Cardiac fibroblast (primary cell): ENCODE results near the gene MACROD2.

Experiments
- DNase-seq, 2 donors: peaks; one replicate each; pipeline versions ENCODE4 v3.0.0 to v3.0.0-alpha.2; 2010; ENCODE audit warnings: low read depth in 2 of 2
- H3K4me3 ChIP-seq, 2 donors: replicated peaks in 1 of 2; 1 replicate in 1 of 2; 2 replicates in 1 of 2; pipeline ENCODE4 v1.5.1; 2011; ENCODE audit warnings: low read depth in 2 of 2, low read length in 2 of 2, mild to moderate bottlenecking in 2 of 2, moderate library complexity in 1 of 2
- TF ChIP-seq, protein P1 (sequence below): IDR thresholded peaks from one replicate; pipeline ENCODE4 v1.5.1; 2011; ENCODE audit warnings: low read depth, mild to moderate bottlenecking, low read length, inconsistent platforms

The MACROD2 gene

GRCh38 chr20:14860410-14860814, 865.1 kb downstream of the MACROD2 start:
- TF ChIP-seq, protein P1, sequence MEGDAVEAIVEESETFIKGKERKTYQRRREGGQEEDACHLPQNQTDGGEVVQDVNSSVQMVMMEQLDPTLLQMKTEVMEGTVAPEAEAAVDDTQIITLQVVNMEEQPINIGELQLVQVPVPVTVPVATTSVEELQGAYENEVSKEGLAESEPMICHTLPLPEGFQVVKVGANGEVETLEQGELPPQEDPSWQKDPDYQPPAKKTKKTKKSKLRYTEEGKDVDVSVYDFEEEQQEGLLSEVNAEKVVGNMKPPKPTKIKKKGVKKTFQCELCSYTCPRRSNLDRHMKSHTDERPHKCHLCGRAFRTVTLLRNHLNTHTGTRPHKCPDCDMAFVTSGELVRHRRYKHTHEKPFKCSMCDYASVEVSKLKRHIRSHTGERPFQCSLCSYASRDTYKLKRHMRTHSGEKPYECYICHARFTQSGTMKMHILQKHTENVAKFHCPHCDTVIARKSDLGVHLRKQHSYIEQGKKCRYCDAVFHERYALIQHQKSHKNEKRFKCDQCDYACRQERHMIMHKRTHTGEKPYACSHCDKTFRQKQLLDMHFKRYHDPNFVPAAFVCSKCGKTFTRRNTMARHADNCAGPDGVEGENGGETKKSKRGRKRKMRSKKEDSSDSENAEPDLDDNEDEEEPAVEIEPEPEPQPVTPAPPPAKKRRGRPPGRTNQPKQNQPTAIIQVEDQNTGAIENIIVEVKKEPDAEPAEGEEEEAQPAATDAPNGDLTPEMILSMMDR, result no peak
- no peak for DNase-seq
- no peak overlapping the region for H3K4me3 ChIP-seq

DNA sequence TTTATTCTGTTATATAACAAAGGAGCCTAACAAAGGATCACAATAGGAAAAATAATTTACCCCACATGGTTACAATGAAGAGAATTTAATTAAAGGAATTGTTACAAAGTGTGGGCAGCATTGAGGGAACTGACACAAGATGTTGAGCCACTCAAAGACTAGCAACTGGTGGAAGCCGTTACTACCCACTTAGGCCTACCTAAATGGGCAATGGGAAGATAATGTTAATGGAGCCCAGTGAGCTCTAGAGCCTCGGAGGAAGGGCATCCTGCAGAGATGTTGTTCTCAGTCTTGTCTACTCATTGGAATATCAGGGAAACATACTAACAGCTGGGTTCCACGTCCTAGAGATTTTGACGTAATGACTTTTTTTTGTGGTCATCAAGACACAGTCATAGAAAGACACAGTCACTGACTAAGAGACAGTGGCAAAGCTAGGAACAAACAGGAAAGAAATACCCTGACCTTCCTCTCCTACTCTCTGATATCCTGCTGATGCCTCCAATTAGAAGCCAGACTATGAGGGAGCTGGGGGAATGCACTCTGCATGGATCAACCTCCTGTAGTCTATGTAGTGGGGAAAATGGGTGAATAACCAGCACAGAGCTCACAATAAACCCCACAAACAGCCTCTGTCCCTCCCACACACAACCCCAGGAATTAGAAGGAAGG, 865.8 kb downstream of the MACROD2 start:
- DNase-seq, result no peak
- no peak overlapping the region for H3K4me3 ChIP-seq
- TF ChIP-seq, protein P1, result no peak

DNA sequence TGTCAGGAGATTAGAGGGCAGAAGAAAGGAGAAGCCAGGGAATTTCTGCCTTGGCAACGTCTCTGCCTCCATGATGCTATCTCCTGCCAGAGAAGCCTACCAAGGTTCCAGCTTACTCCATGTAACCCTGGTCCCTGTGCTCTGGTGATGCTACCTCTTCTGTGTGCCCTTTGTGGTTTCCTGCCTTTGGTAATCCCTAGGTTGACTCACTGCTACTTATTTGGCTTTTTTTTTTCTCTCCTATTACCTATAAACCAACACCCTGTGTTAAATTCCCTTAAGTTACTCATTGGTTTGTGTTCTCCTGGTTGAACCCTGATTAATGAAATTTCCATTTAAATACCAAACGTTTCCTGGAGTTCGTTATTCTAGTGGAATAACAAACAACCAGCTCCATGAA, 869.9 kb downstream of the MACROD2 start:
- no peak for DNase-seq
- H3K4me3 ChIP-seq, result no peak overlapping the region
- TF ChIP-seq, protein P1, result no peak

GRCh38 chr20:14865731-14866130, 870.4 kb downstream of the MACROD2 start:
- TF ChIP-seq, protein P1, result no peak
- DNase-seq, result no peak
- H3K4me3 ChIP-seq, result no peak overlapping the region

DNA sequence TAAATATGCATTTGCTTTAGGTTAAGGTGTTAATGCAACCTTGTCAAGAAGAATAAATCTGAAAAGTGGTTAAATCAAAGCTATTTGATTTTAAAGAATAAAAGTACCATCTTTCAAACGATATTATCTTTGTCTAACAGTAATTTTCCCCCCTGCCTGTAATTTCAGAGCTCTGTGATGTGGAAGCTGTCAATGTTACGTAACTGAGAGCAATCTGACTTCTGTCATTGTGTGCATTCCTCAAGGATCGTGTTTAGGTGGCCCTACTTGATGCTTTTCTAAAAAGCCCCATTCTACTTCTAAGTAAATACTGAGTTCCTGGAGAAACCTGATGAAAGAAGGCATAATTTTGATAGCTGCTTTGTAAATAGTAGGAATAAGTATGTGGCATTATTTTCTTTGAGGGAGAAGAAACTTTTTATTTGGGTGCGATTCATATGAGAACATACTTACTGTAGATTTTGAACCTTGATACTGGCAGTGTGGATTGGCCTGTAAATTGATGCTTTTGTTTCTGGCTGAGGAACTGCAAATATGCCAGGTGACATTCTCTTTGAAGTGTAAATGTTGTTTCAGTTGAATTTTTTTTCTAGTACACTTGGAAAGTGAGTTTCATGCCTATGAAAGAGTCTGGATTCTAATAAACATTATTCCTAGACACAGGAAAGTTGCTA, 871.7 kb downstream of the MACROD2 start:
- H3K4me3 ChIP-seq, result no peak overlapping the region
- DNase-seq, result no peak
- TF ChIP-seq, protein P1, result no peak

DNA sequence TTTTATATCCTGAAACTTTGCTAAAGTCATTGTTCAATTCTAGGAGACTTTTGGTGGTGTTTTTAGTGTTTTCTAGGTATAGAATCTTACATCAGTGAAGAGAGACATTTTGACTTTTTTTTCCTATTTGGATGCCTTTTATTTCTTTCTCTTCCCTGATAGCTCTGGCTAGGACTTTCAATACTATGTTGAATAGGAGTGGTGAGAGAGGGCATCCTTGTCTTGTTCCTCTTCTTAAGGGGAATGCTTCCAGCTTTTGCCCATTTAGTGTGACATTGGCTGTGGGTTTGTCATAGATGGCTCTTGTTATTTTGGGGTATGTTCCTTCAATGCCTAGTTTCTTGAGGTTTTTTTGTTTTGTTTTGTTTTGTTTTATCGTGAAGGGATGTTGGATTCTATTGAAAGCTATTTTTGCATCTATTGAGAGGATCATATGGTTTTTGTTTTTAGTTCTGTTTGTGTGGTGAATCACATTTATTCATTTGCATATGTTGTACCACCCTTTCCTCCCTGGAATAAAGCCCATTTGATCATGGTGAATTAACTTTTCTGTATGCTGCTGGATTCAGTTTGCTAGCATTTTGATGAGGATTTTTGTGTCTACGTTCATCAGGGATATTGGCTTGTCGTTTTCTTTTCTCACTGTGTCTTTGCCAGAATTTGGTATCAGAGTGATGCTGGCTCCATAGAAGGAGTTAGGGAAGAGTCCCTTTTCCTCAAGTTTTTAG, 882.1 kb downstream of the MACROD2 start:
- TF ChIP-seq, protein P1, result no peak
- DNase-seq, result no peak
- H3K4me3 ChIP-seq, result no peak overlapping the region
